K562 (cell line): Measurements from ENCODE around the gene IFITM2. TPM values are rescaled to one million over a fixed set of nuclear protein-coding genes. Genes with fewer than 3 reads are reported as not detected.

Experiments used
- DMBX1 ChIP-seq: fragments of 250-450 bp; sonication (Bioruptor Pico); IDR thresholded peaks from 2 replicates; pipeline ENCODE4 v1.8.0; 2022; ENCODE audit warnings: inconsistent platforms, mild to moderate bottlenecking, moderate library complexity, borderline replicate concordance
- E2F4 ChIP-seq: sonication (generic); formaldehyde crosslinking; IDR thresholded peaks from 2 replicates; pipeline ENCODE4 v1.8.0; 2022; ENCODE audit warnings: mild to moderate bottlenecking, low read depth, missing genetic modification reagents
- ELF2 ChIP-seq: fragments of 250-450 bp; sonication (Bioruptor Pico); IDR thresholded peaks from 2 replicates; pipeline ENCODE4 v1.5.0; 2021; ENCODE audit warnings: mild to moderate bottlenecking
- ERF ChIP-seq: fragments of 450-650 bp; formaldehyde crosslinking; IDR thresholded peaks from 2 replicates; pipeline ENCODE4 v1.4.0; 2020; ENCODE audit warnings: mild to moderate bottlenecking, mixed read lengths
- EWSR1 ChIP-seq: fragments of 450-650 bp; IDR thresholded peaks from 2 replicates; pipeline ENCODE4 v1.6.1; 2018; ENCODE audit warnings: borderline replicate concordance, mild to moderate bottlenecking, low read depth, moderate library complexity; ENCODE audit not compliant: partially characterized antibody
- FOXA1 ChIP-seq: fragments of 450-650 bp; IDR thresholded peaks from 2 replicates; pipeline ENCODE4 v1.6.1; 2016; ENCODE audit warnings: mild to moderate bottlenecking, borderline replicate concordance
- FUS ChIP-seq: fragments of 200-400 bp; formaldehyde crosslinking; optimal IDR thresholded peaks from 2 replicates; pipeline ENCODE3; 2017; ENCODE audit warnings: low read depth, low read length
- HCFC1 ChIP-seq: IDR thresholded peaks from 2 replicates; pipeline ENCODE4 v1.6.1; 2012; ENCODE audit warnings: low read depth, low read length, improper control_type of control experiment
- ID3 ChIP-seq, 2 experiments: fragments of 250-450 bp in 1 of 2; fragments of 450-650 bp in 1 of 2; sonication (Bioruptor Pico) in 1 of 2; IDR thresholded peaks; 2 replicates each; pipeline versions ENCODE4 v1.6.1 to v1.8.0; 2016 to 2021; ENCODE audit warnings: mild to moderate bottlenecking in 2 of 2, moderate library complexity in 2 of 2, missing compliant biosample characterization in 1 of 2, missing genetic modification characterization in 1 of 2
- L3MBTL2 ChIP-seq: fragments of 450-650 bp; IDR thresholded peaks from 2 replicates; pipeline ENCODE4 v1.6.1; 2016; ENCODE audit warnings: mild to moderate bottlenecking, moderate library complexity
- MAZ ChIP-seq, 2 experiments: fragments of 450-650 bp in 1 of 2; sonication (generic) in 1 of 2; formaldehyde crosslinking; IDR thresholded peaks in 1 of 2; conservative IDR thresholded peaks in 1 of 2; 2 replicates each; pipeline versions ENCODE4 v1.4.0 to v1.5.0; 2020; ENCODE audit warnings: mild to moderate bottlenecking in 1 of 2, missing genetic modification reagents in 1 of 2
- PRMT5 ChIP-seq: sonication (generic); formaldehyde crosslinking; IDR thresholded peaks from 2 replicates; pipeline ENCODE4 v1.5.0; 2020; ENCODE audit warnings: missing genetic modification reagents
- RBM15 ChIP-seq: fragments of 200-400 bp; formaldehyde crosslinking; IDR thresholded peaks from 2 replicates; pipeline ENCODE4 v1.6.1; 2018; ENCODE audit warnings: mild to moderate bottlenecking, low read length, moderate library complexity; ENCODE audit not compliant: insufficient read depth
- SIN3A ChIP-seq, 2 experiments: fragments of 150-350 bp in 1 of 2; IDR thresholded peaks; 2 replicates each; pipeline ENCODE4 v1.6.1; 2011 to 2016; ENCODE audit warnings: borderline replicate concordance in 2 of 2, low read depth in 2 of 2, low read length in 2 of 2, mild to moderate bottlenecking in 2 of 2, moderate library complexity in 2 of 2; ENCODE audit not compliant: control insufficient read depth in 1 of 2
- SMAD2 ChIP-seq: fragments of 150-350 bp; IDR thresholded peaks from 2 replicates; pipeline ENCODE4 v1.6.1; 2014; ENCODE audit warnings: low read depth, mild to moderate bottlenecking, low read length
- SMARCC2 ChIP-seq: fragments of 450-650 bp; IDR thresholded peaks from 2 replicates; pipeline ENCODE4 v1.6.1; 2017; ENCODE audit warnings: antibody characterized with exemption, moderate library complexity, mild to moderate bottlenecking, low read depth
- SRSF9 ChIP-seq: fragments of 200-400 bp; formaldehyde crosslinking; IDR thresholded peaks from 2 replicates; pipeline ENCODE4 v1.6.1; 2017; ENCODE audit warnings: low read depth, low read length, borderline replicate concordance
- TOE1 ChIP-seq, 2 experiments: fragments of 450-650 bp in 1 of 2; sonication (generic) in 1 of 2; formaldehyde crosslinking in 1 of 2; IDR thresholded peaks; 2 replicates each; pipeline versions ENCODE4 v1.7.1 to v1.8.0; 2016 to 2022; ENCODE audit warnings: borderline replicate concordance in 2 of 2, mild to moderate bottlenecking in 2 of 2, antibody characterized with exemption in 1 of 2, inconsistent platforms in 1 of 2, low read depth in 1 of 2, missing genetic modification reagents in 1 of 2, moderate library complexity in 1 of 2
- ZFP36 ChIP-seq: fragments of 150-350 bp; IDR thresholded peaks from 2 replicates; pipeline ENCODE4 v1.6.1; 2018; ENCODE audit warnings: low read length, low read depth; ENCODE audit not compliant: partially characterized antibody
- ZNF384 ChIP-seq: IDR thresholded peaks from 2 replicates; pipeline ENCODE4 v1.6.1; 2012; ENCODE audit warnings: low read depth, low read length, improper control_type of control experiment
- ZNF431 ChIP-seq: sonication (generic); formaldehyde crosslinking; IDR thresholded peaks from 2 replicates; pipeline ENCODE4 v1.8.0; 2022; ENCODE audit warnings: mild to moderate bottlenecking, missing genetic modification reagents
- ZNF668 ChIP-seq: fragments of 250-450 bp; sonication (Bioruptor Pico); IDR thresholded peaks from 2 replicates; pipeline ENCODE4 v1.8.0; 2022; ENCODE audit warnings: mild to moderate bottlenecking, inconsistent platforms
- ZNF75A ChIP-seq: fragments of 450-650 bp; formaldehyde crosslinking; IDR thresholded peaks from 2 replicates; pipeline ENCODE4 v1.4.0; 2020; ENCODE audit warnings: mild to moderate bottlenecking
- ZNF77 ChIP-seq: fragments of 250-450 bp; sonication (Bioruptor Pico); IDR thresholded peaks from 2 replicates; pipeline ENCODE4 v1.5.0; 2020
- ZNF778 ChIP-seq: fragments of 450-650 bp; formaldehyde crosslinking; IDR thresholded peaks from 2 replicates; pipeline ENCODE4 v1.4.0; 2020; ENCODE audit warnings: mild to moderate bottlenecking, moderate library complexity
- polyA plus RNA-seq, 8 experiments: library from polyadenylated mRNA; depleted of rRNA in 4 of 8; stranded (reverse) in 5 of 8; unstranded in 3 of 8; fragments of >200 nt; fragmentation: Nextera tagmentation in 2 of 8; fragmentation: Illumina TruSeq in 1 of 8; extraction: Ambion mirVana in 2 of 8; extraction: Trizol in 1 of 8; gene quantifications; 2 replicates each; pipeline versions ENCODE4 v1.2.1 to v1.2.3, GENCODE V29; 2011 to 2014; ENCODE audit warnings: inconsistent platforms in 1 of 8, missing spikeins in 1 of 8
- total RNA-seq, 7 experiments: library from RNA; depleted of rRNA in 6 of 7; stranded (reverse); fragments of >200 nt in 6 of 7; fragmentation: Illumina TruSeq in 2 of 7; extraction: Trizol in 2 of 7; gene quantifications; 2 replicates each; pipeline versions ENCODE4 v1.2.1 to v1.2.3, GENCODE V29; 2011 to 2021; ENCODE audit warnings: low replicate concordance in 1 of 7
- TF ChIP-seq, protein P1 (sequence below): sonication (generic); formaldehyde crosslinking; IDR thresholded peaks from 2 replicates; pipeline ENCODE4 v1.8.0; 2022; ENCODE audit warnings: missing genetic modification reagents, mild to moderate bottlenecking, moderate library complexity, borderline replicate concordance

The IFITM2 gene
- total and polyA plus RNA-seq, 9 of the 15 experiments (the other 6 are each of a cell fraction or from before 2014, with no cell fraction given), result 52.8 to 4,872 (median 356) TPM

DNA sequence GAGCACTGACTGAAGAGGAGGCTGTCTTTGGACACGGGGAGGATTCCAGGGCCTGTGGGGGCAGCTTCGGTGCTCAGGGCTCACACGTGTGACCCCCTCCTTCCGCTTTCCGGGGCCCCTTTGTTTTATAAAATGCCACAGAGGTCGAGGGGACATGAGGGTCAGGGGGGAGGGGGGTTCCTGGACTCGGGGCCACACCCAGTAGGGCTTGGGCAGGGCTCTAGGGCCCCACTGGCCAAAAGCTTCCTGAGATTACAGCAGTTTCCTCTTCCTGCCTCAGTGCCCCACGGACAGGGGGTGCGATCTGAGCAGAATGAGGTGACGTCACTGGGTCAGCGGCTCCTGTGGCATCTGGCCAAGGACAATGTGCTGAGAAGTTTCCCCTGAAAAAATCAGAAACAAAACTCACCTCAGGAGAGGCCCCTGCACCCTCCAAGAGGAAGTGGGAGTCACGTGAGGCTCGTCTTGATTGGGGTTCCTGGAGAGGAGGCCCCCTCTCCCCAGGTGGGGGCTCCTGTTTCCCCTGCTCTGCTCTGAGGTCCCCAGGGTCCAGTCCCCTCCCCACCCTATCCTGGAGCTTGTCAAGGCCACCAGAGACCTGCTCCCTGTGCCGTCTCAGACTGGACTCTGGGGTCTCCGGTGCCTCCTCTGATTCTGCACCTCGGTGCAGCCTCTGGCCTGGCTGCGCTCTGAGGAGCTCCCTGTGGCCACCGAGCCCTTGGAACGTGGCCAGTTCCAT is 19.4 kb downstream of the IFITM2 start (continued):
- TF ChIP-seq, protein P1, sequence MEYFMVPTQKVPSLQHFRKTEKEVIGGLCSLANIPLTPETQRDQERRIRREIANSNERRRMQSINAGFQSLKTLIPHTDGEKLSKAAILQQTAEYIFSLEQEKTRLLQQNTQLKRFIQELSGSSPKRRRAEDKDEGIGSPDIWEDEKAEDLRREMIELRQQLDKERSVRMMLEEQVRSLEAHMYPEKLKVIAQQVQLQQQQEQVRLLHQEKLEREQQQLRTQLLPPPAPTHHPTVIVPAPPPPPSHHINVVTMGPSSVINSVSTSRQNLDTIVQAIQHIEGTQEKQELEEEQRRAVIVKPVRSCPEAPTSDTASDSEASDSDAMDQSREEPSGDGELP (CRISPR knock-in tag), result peak; percentile 32; the same call in 1 of the 2 replicates
- TF ChIP-seq L3MBTL2 (peak; percentile 91), ZNF384 (no peak), ZNF77 (CRISPR knock-in tag) (no peak), EWSR1 (no peak), ERF (CRISPR knock-in tag) (no peak), ZNF75A (CRISPR knock-in tag) (no peak), SMARCC2 (no peak), ZNF778 (CRISPR knock-in tag) (no peak), ZNF668 (CRISPR knock-in tag) (no peak), PRMT5 (CRISPR knock-in tag) (no peak), ELF2 (0 out of 2 replicates have a peak, but pooled peaks have one; percentile 50), DMBX1 (CRISPR knock-in tag) (peak; percentile 82; the same call in 1 of the 2 replicates), TOE1 (IDR thresholded peaks at IDR 0.05; ENCODE audit: borderline replicate concordance) (peak; percentile 92), TOE1 (CRISPR knock-in tag; IDR thresholded peaks at IDR 0.05; ENCODE audit: borderline replicate concordance, low read depth) (no peak), FOXA1 (no peak), HCFC1 (no peak), SIN3A (IDR thresholded peaks at IDR 0.05; ENCODE audit: borderline replicate concordance in 2 of 2, control insufficient read depth in 1 of 2, low read depth in 2 of 2, low read length in 2 of 2) (no peak), SRSF9 (no peak), ZNF431 (CRISPR knock-in tag) (0 out of 2 replicates have a peak, but pooled peaks have one; percentile 52), ZFP36 (peak; percentile 6), RBM15 (no peak), SMAD2 (no peak), E2F4 (CRISPR knock-in tag) (no peak), FUS (no peak), MAZ (CRISPR knock-in tag; conservative IDR thresholded peaks at IDR 0.05 in 1 of 2, IDR thresholded peaks at IDR 0.05 in 1 of 2) (peak; percentile 45 to 58; a peak in 3 of 4 replicates), ID3 (CRISPR knock-in tag; IDR thresholded peaks at IDR 0.05) (no peak), ID3 (tag; IDR thresholded peaks at IDR 0.05) (peak; percentile 59; the same call in 1 of the 2 replicates)
